A549 treated with GW870086 at 1 μM for 4 hours (cell line): ENCODE data around the gene ZNF234. TPM values are rescaled to one million over a fixed set of nuclear protein-coding genes. Genes with fewer than 3 reads are reported as not detected.

Experiments used
- total RNA-seq: library from RNA; stranded (reverse); fragments of 200-300 nt; extraction: Qiagen RNA extraction; gene quantifications from 5 replicates; pipeline ENCODE4 v1.2.3, GENCODE V29; 2022; ENCODE audit warnings: low read depth

The ZNF234 gene
- 2.1 to 3.0 TPM (median 2.3 TPM) in 5 replicates for total RNA-seq

DNA sequence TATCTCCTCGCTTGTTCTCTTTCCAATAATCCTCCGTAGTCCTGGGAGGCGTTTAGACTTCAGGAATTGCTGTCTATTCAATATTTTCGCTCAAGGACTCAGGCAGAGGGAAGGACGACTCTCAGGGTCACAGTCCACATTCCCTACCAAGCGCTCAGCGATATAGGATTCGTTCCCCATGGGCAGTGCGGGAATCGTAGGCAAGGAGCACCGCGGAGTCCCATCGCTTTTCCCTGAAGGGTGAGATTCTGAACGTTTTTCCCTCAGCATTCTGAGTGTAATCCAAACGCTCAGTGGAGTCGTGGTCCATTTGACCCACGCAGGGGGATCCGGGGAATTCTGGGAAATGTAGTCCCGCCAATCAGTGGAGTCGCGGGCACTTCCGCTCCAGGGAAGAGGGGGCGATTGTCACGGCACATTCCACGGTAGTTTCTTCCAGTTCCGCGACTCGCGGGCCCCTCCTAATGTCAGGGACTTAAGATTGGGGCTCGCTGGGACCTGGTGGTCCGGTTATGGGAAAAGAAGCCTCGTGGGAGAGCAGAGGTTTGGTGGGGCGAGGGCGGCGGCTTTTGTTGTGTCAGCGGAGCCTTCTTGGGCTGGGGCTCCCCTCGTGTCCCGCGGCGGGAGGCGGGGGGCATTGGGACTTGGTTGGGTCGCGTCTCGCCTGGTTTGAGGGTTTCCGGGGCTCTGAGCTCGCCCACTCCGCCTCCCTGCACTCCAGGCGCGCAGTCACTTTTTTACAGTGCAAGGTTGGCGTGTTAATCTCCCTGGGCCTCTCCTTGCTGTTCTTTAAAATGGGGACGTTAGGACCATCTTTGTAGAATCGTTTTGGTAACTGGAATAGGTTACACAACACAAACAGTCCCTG, at the start of gene ZNF234:
TSS of gene ZNF234 (plus strand) at position 364 of the 868 bp plus-strand sequence. CDS start 3,079 bp downstream, outside the sequence.

GRCh38 chr19:44093931-44094765, 47.2 kb upstream of the ZNF234 start, which contains the start of gene ZNF224:
TSS of gene ZNF224 (plus strand) at chr19:44094361. CDS start at chr19:44097874, 3,513 bp downstream.

DNA sequence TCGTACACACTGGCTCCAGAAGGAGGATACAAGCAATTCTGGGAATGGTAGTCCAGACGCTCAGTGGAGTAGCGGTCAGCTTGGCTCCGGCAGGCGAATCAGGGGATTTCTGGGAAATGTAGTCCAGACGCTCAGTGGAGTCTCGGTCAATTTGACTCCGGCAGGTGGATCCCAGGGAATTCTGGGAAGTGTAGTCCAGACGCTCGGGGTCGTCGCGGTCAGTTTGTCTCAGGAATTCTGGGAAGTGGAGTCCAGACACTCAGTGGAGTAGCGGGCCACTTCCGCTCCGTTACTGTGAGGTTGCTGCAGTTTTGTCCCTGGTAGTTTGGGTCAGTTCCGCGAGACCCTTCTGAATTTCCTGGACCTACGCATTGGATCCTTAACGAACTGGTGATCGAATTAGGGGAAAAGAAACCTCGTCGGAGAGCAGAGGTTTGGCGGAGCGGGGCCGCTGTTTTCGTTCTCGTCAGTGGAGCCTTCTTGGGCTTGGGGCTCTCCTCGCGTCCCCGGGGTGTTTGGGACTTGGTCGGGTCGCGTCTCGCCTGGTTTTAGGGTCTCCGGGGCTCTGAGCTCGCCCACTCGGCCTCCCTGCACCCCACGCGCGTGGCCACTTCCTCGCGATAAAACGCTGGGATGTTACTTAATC, 28.1 kb upstream of the ZNF234 start, which contains the start of gene ZNF225:
TSS of gene ZNF225 (plus strand) at position 262 of the 646 bp plus-strand sequence. CDS start 2,429 bp downstream, outside the sequence.

DNA sequence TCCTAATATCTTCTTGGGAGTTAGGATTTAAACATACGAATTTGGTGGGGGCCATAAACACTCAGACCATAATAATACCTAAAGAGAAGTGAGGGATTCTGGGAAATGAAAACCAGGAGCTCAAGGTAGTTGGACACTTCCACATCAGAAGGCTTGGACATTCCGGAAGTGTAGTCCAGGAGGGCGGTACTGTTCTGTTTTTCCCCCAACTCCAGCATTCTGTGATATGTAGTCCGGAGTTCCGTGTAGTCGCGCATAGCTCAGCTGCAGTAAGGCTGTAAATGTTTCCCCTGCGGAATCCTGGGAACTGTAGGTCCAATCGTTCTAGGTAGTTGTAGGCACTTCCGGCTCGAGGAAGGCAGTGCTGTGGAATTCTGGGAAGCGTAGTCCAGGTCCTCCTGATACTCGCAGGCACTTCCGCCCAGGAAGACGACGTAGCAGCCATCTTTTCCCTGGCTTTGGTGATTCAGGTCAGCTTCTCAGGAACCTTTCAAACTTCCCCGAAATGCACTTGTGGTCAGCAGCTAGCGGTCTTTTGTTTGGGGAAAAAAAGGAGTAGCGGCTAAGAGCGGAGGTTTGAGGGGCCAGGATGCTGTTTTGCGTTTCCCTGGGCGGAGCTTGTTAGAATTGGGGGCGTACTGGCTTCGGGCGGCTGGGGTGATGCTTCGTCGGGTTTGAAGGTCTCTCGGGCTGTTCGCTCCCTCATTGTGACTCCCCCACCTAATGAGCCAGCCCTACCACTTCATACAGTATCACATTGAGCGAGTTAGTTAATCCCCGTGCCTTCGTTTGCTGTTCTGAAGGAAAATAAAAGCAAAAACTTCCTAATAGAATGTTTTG, 23.5 kb downstream of the ZNF234 start, which contains the start of gene ZNF226:
TSS of gene ZNF226 (plus strand) at position 428 of the 840 bp plus-strand sequence. CDS start 4,981 bp downstream, outside the sequence.

Other genes starting within 250 kb of the ZNF234 start
- 7.5 to 11.8 TPM (median 10.4 TPM) in 5 replicates for gene ZNF45, start 206.3 kb upstream of the ZNF234 start, total RNA-seq
- gene ZNF221, start 190.3 kb upstream of the ZNF234 start, total RNA-seq: 0.35 to 0.85 TPM (median 0.70 TPM) in 5 replicates
- 2.6 to 3.2 TPM (median 2.9 TPM) in 5 replicates for gene ZNF155, start 157.4 kb upstream of the ZNF234 start, total RNA-seq
- 2.1 to 3.6 TPM (median 3.0 TPM) in 5 replicates for gene ZNF230, start 138.6 kb upstream of the ZNF234 start, total RNA-seq
- 3.3 to 4.1 TPM (median 3.6 TPM) in 5 replicates for gene ZNF222, start 116.2 kb upstream of the ZNF234 start, total RNA-seq
- gene ZNF223, start 89.5 kb upstream of the ZNF234 start, total RNA-seq: 1.5 to 4.0 TPM (median 2.6 TPM) in 5 replicates
- 0.38 to 0.61 TPM (median 0.42 TPM) in 5 replicates for gene ZNF284, start 69.4 kb upstream of the ZNF234 start, total RNA-seq
- gene ZNF224, start 47.2 kb upstream of the ZNF234 start, total RNA-seq: 6.4 to 12.1 TPM (median 10.1 TPM) in 5 replicates
- gene ZNF225, start 28.2 kb upstream of the ZNF234 start, total RNA-seq: 2.0 to 4.0 TPM (median 3.0 TPM) in 5 replicates
- 18.8 to 23.0 TPM (median 21.0 TPM) in 5 replicates for gene ZNF226, start 23.5 kb downstream of the ZNF234 start, total RNA-seq
- 9.7 to 14.0 TPM (median 10.1 TPM) in 5 replicates for gene ZNF227, start 71.0 kb downstream of the ZNF234 start, total RNA-seq
- gene ZNF233, start 118.3 kb downstream of the ZNF234 start, total RNA-seq: 0.39 to 0.61 TPM (median 0.47 TPM) in 5 replicates
- 2.0 to 3.5 TPM (median 3.3 TPM) in 5 replicates for gene ZNF235, start 163.5 kb downstream of the ZNF234 start, total RNA-seq
- gene ZNF112, start 215.1 kb downstream of the ZNF234 start, total RNA-seq: 1.8 to 2.7 TPM (median 2.4 TPM) in 5 replicates